Measurements from ENCODE around the gene LSM6. TPM values are rescaled to one million over a fixed set of nuclear protein-coding genes. Genes with fewer than 3 reads are reported as not detected.

Gene LSM6
- total and polyA plus RNA-seq, 2 experiments from 2014 or later: 70.4 to 238 TPM

GRCh38 chr4:146154057-146154456 lies 21.5 kb upstream of the LSM6 start (continued):
- TF ChIP-seq ZNF462 (CRISPR knock-in tag; IDR thresholded peaks at IDR 0.05) (no peak), EZH2phosphoT487 (IDR thresholded peaks at IDR 0.05; ENCODE audit: unreplicated experiment) (no peak)

- no peak overlapping the region for H3K27ac Mint-ChIP-seq
- Histone ChIP-seq H3K4me1 (ENCODE audit: insufficient read depth) (peaks cover 9% of the 10 kb centered on the region), H3K4me3 (no peak overlapping the region), H3F3A (replicated peaks; ENCODE audit: low read depth) (no peaks in the 10 kb centered on the region), H3K36me3 (ENCODE audit: insufficient read depth) (no peaks in the 10 kb centered on the region), H3K79me2 (replicated peaks; ENCODE audit: insufficient read depth) (no peaks in the 10 kb centered on the region), H3K4me2 (no peak overlapping the region), H3K27ac (ENCODE audit: low read depth) (no peak overlapping the region), H4K20me1 (replicated peaks; ENCODE audit: insufficient read depth) (no peaks in the 10 kb centered on the region), H2AFZ (no peak overlapping the region), H3K9me2 (ENCODE audit: insufficient read depth) (no peaks in the 10 kb centered on the region), H3K27me3 (ENCODE audit: insufficient read depth) (no peaks in the 10 kb centered on the region)
- ATAC-seq: no peak
- H3K4me1 Mint-ChIP-seq: peaks cover 20% of the 10 kb centered on the region
- DNase-seq (ENCODE audit: low spot score): no peak
- H3K9me3 Mint-ChIP-seq: no peaks in the 10 kb centered on the region
- no peaks in the 10 kb centered on the region for H3K36me3 Mint-ChIP-seq (ENCODE audit: low read depth)
- H3K27me3 Mint-ChIP-seq (ENCODE audit: insufficient read depth, low read depth, poor library complexity): no peaks in the 10 kb centered on the region
- no peak overlapping the region for H3K4me3 Mint-ChIP-seq
- TF ChIP-seq REST (IDR thresholded peaks at IDR 0.05; ENCODE audit: unreplicated experiment): no peak
- no peak for TF ChIP-seq JUNB (IDR thresholded peaks at IDR 0.05; ENCODE audit: unreplicated experiment)
- TF ChIP-seq STAT1 (IDR thresholded peaks at IDR 0.05; ENCODE audit: unreplicated experiment): no peak
- TF ChIP-seq CTCF (conservative IDR thresholded peaks at IDR 0.05; ENCODE audit: low read depth in 2 of 2): no peak
Observed at GRCh38 chr4:146155152-146155724, 20.3 kb upstream of the LSM6 start.

All from GM23338 (cell line).